Activated T-cell treated with anti-CD3 and anti-CD28 coated beads, Interleukin-2, amount 50 U/mL, for 72 hours (primary cell): ENCODE measurements around the gene AAMP. TPM values are rescaled to one million over a fixed set of nuclear protein-coding genes. Genes with fewer than 3 reads are reported as not detected.

Experiments used
- ATAC-seq, 2 donors: fragments of 150-1000 bp; cut with Tn5 transposase; replicated peaks in 1 of 2; 2 replicates each; pipeline ENCODE4 v1.10.0; 2021; ENCODE audit warnings: moderate library complexity in 2 of 2, mild to moderate bottlenecking in 1 of 2
- DNase-seq, 2 donors: peaks; one replicate each; pipeline ENCODE4 v3.0.0; 2021 to 2022; ENCODE audit warnings: mixed read lengths in 1 of 2
- H3K27ac Mint-ChIP-seq: one replicate; pipeline ENCODE4 v1.8.0; 2022; ENCODE audit warnings: mild to moderate bottlenecking, moderate library complexity, mixed read lengths
- H3K27me3 Mint-ChIP-seq: one replicate; pipeline ENCODE4 v1.8.0; 2022; ENCODE audit warnings: low read depth, mixed read lengths
- H3K36me3 Mint-ChIP-seq, 2 donors: one replicate each; pipeline ENCODE4 v1.8.0; 2022; ENCODE audit warnings: mixed read lengths in 2 of 2, mild to moderate bottlenecking in 1 of 2; ENCODE audit not compliant: insufficient read depth in 2 of 2
- H3K4me1 Mint-ChIP-seq: one replicate; pipeline ENCODE4 v1.8.0; 2022; ENCODE audit warnings: low read depth, mixed read lengths
- H3K4me3 Mint-ChIP-seq, 2 donors: one replicate each; pipeline ENCODE4 v1.8.0; 2022; ENCODE audit warnings: mild to moderate bottlenecking in 2 of 2, mixed read lengths in 2 of 2, moderate library complexity in 2 of 2
- H3K9me3 Mint-ChIP-seq, 2 donors: one replicate each; pipeline ENCODE4 v1.8.0; 2022; ENCODE audit warnings: mixed read lengths in 2 of 2
- total RNA-seq, 2 donors: library from RNA; stranded (reverse); gene quantifications; one replicate each; pipeline ENCODE4 v1.2.3, GENCODE V29; 2022

The AAMP gene
- total RNA-seq, 2 donors from 2014 or later: 51.7 to 63.0 TPM

DNA sequence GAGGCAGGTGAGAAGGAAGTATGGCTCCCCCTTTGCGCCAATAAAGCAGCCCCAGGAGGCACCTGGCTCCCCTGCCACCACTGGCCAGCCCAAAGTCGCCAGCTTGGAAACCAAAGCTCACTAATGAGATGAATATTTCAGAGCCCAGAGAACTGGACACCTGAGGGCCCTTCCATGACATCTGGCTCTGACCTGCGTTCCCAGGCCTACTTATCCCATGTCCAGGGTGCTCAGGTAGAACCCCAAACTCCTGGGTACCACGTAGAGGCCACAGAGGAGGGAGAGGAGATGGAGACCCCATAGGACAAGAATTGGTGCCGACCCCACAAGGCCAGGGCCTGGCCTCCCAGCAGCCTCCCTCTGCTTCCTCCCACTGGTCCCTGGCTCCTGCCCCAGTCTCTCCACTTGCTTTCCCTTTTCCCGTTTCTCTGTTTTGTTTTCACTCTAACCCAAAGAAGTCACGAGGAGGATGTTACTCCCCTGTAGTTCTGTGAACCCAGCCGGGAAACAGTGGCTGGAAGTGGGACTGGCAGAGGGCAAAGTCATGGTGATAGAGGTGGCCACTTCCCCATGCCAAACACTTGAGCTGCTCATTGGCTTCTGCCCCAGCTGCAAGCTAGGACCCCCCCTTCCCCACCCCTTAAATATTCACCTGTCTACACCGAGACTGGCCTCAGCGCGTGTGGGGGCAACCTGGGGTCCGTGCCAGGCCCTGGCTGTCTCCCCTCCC is 21.5 kb upstream of the AAMP start:
- H3K9me3 Mint-ChIP-seq: no peaks in the 10 kb centered on the region
- peak overlapping the region; percentile 78 to 87 for H3K4me3 Mint-ChIP-seq

DNA sequence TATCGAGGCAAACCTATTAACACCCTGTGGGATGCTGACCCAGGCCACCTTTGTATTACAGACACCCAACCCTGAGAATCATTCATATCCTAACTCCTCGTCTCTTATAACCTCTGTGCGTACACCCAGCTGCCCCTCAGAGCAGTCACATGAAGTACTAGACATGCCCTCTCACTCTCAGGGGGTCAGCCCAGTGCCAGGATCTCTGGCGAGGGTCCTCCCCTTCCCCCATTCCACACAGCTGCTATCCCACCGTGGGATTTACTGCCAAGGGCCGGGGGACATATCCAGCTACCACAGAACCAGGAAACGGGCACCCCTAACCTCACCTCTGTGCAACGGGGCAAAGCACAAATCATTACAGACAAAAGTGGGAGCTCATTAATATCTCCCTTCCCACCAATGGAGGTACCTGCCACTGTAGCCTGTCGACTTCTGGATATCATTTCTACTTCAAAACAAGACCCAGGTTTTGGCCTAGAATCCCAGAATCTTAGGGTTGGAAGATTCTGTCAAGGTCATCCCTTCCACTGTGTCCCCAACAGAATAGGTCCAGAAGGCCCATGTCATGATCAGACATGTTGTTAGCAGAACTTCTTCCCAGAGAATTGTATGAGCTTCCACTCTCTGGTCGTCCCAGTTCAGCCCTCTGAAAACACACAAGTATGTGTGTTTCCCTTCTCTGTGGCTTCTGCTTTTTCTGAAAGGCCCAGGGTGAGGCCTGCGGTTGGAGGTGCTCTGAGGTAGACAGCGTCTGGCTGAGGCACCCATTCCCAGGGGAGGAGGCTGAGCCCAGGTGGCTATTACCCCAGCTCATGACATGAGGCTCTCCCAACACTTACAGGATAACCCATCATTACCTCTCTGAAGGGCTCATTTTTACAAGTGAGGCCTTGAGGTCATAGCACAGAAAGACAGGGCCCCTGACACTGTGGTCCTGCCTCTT is 20.7 kb upstream of the AAMP start:
- H3K36me3 Mint-ChIP-seq: peaks cover 0 to 4% of the 10 kb centered on the region in 2 donors
- DNase-seq (peak; percentile 45 to 47), ATAC-seq (no peak)
- no peaks in the 10 kb centered on the region for H3K27me3 Mint-ChIP-seq
- H3K4me3 Mint-ChIP-seq: peak overlapping the region; percentile 78 to 87
- peak overlapping the region; percentile 94 for H3K27ac Mint-ChIP-seq
- no peaks in the 10 kb centered on the region for H3K9me3 Mint-ChIP-seq
- H3K4me1 Mint-ChIP-seq: peaks cover 78% of the 10 kb centered on the region

More for the DNA sequence above, 21.5 kb upstream of the AAMP start:
- H3K4me1 Mint-ChIP-seq: peaks cover 69% of the 10 kb centered on the region
- peaks cover 0 to 4% of the 10 kb centered on the region in 2 donors for H3K36me3 Mint-ChIP-seq
- H3K27me3 Mint-ChIP-seq: no peaks in the 10 kb centered on the region
- ATAC-seq: no peak
- H3K27ac Mint-ChIP-seq: peak overlapping the region; percentile 94
- DNase-seq: no peak

DNA sequence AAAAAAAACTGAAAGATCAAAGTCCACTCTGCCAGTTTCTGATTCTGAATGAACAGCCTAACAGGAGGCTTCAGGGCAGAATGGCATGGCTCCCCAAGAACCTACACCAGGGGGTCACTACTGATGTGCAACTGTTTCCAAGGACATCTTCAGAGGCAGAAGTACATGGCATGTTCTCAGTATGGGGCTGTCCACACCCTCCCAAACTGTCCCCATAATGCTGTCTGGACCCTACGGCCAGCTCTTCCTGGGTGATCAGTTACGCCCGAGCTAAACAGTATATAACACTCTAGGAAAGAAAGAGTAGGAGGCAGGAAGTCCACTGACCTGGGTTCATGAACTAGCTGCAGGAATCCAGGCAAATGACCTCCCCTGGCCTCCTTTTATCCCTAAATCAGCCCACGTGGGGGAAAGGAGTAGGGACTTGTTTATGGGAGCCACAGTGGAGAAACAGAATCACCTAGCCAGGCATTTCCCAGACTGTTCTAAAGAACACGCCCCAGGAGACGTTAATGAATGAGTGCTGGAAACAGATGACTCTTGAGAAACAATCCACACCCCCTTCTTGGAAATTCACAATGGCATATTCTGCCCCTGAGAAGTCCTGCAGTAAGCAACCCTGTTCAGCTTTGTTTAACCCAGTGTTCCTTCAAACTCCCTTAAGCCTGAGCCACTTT is 19.8 kb upstream of the AAMP start:
- peak overlapping the region; percentile 78 to 87 for H3K4me3 Mint-ChIP-seq
- peak overlapping the region; percentile 94 for H3K27ac Mint-ChIP-seq
- H3K36me3 Mint-ChIP-seq: peaks cover 0 to 4% of the 10 kb centered on the region in 2 donors
- no peaks in the 10 kb centered on the region for H3K27me3 Mint-ChIP-seq
- DNase-seq: no peak
- no peak for ATAC-seq
- H3K4me1 Mint-ChIP-seq: peaks cover 82% of the 10 kb centered on the region
- H3K9me3 Mint-ChIP-seq: no peaks in the 10 kb centered on the region

DNA sequence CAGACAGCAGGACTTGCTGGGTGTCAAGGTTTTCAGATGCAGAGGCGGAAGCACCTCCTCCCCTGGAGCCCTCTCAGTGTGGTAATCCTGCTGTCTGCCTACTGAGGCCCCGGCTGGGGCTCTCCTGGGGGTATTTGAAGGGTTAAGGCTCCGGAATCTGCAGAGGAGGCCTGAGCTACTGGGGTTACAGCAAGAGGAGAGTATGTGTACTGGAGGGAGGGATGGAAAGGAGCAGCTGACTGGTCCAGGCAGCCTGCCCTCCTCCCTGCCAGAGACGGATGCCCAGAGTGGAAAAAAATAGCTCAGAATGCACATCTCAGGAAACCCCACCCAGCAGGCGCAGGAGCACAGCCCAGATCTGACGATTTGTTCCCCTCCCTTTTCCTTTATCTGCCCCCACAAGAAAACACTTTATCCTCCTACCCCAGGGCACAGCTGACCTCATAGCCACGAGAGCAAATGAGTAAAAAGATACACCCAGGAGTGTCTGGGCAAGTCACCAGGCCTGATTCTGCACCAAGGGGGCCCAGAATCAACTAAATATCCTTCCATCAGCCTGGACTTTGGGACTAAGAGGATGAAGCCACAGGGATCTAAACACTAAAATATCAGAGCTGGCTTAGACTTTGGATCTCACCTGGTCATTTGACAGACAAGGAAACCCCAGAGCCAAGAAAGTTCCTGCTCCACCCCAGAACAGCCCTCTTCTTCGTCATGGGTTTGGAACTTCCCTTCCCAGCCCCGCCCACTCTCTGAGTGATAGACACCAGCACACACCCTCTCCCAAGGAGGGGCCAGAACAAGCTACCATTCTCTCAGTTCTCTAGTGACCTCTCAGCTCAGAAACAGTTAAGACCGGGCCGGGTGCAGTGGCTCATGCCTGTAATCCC is 16.9 kb upstream of the AAMP start:
- Mint-ChIP-seq H3K27ac (peak overlapping the region; percentile 96), H3K9me3 (no peaks in the 10 kb centered on the region), H3K36me3 (peaks cover 0 to 4% of the 10 kb centered on the region in 2 donors), H3K4me1 (peaks cover 95% of the 10 kb centered on the region), H3K27me3 (no peaks in the 10 kb centered on the region), H3K4me3 (peak overlapping the region; percentile 94 to 98)
- peak; percentile 84 for DNase-seq
- peak; percentile 75 to 76 for ATAC-seq

DNA sequence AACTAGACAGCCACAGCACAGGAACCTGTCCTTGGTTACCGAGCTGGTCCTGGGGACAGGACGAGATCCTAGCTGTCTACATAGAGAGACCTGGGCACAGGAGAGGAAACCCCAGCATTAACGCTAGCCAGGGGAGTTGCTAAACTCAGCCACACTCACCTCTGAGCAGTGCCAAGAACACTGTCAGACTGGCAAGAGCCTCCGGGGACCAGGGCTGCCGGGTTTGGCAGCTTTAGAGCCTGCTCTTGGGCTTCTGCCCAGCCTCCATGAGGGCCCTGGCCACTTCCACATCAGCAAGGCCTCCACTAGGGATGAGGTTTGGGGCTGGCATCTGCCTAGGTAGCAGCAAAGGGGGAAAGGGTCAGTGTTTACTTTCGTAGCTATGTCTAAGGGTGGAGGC is 15.7 kb upstream of the AAMP start:
- no peak for DNase-seq
- no peaks in the 10 kb centered on the region for H3K9me3 Mint-ChIP-seq
- peak overlapping the region; percentile 96 for H3K27ac Mint-ChIP-seq
- ATAC-seq: no peak
- H3K4me1 Mint-ChIP-seq: peaks cover 84% of the 10 kb centered on the region
- peaks cover 3 to 7% of the 10 kb centered on the region in 2 donors for H3K36me3 Mint-ChIP-seq
- no peaks in the 10 kb centered on the region for H3K27me3 Mint-ChIP-seq
- H3K4me3 Mint-ChIP-seq: peak overlapping the region; percentile 94 to 98

DNA sequence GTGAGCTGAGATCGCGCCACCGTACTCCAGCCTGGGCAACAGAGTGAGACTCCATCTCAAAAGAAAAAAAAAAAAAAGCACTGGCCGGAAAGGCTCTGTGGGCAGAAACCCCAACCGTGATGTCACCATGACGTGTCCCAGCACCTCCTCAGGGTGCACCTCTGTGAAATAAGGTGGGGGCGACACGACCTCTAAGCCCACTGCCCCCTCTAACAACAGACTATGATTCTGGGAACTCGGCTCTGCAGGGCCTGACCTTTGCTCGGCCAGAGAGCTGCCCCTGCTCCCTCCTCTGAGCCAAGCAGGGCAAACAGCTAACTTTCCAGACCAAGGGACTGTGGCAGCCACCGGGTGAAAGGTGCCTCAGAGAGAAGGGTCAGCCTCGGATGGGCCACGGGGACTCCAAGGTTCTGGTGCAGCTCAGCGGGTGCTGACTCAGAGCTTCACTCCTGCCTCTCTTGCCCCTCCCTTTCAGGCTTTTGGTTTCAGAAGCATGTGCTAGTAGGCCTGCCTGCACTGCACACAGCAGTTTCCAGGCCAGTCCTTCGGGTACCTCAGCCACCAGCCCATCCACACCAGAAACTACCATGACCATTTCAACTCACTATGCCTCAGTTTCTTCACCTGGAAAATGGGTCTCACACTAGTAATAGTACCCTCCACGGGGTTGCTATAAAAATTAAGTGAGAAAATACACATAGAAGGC is 14.3 kb upstream of the AAMP start:
- Mint-ChIP-seq H3K4me1 (peaks cover 71% of the 10 kb centered on the region), H3K27ac (peak overlapping the region; percentile 96), H3K27me3 (no peaks in the 10 kb centered on the region), H3K4me3 (peak overlapping the region; percentile 94 to 98), H3K9me3 (no peaks in the 10 kb centered on the region), H3K36me3 (peaks cover 3 to 11% of the 10 kb centered on the region in 2 donors)
- ATAC-seq (peak; percentile 48 to 67), DNase-seq (peak; percentile 74 to 77)

DNA sequence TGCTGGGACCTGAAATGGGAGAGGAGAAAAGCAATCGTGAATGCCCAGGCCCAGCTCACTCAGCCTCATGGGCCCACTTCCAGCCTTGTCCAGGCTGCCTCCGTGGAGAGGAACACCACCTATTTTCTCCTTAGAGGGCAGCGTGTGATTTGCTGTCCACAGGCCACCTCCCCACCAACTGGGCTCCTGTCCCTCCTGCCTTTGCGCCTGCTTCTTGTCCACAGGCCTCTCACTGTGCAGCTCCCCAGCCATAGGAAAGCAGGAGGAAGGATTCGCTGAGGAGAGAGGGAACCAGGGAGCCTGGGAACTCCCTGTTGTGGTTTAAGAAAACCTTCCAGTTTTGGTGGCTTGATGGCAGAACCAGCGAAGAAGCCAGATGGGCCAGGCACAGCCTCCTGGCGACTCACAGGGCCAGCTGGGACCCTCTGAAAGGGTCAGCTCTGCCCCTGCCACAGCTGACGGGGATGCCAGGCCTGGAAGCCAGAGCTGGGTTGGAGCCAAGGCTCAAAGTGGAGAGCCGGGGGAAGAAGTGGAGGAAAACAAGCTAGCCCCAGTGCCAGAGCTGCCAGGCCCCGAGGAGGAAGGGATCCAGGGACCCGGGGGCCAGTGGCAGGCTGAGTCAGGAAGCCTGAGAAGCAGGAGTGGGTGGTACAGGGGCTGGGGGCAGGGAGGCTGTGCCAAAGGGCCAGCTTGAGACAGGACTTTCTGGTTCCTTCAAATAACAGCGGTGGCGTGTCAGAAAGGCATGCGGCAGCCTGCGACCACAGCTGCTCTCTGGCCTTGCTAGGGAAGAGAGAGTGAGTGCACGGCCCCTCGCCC is 12.4 kb upstream of the AAMP start:
- peak overlapping the region; percentile 55 for H3K27ac Mint-ChIP-seq
- H3K4me1 Mint-ChIP-seq: peaks cover 52% of the 10 kb centered on the region
- H3K9me3 Mint-ChIP-seq: no peaks in the 10 kb centered on the region
- H3K4me3 Mint-ChIP-seq: no peak overlapping the region
- ATAC-seq: no peak
- H3K36me3 Mint-ChIP-seq: peaks cover 3 to 8% of the 10 kb centered on the region in 2 donors
- H3K27me3 Mint-ChIP-seq: no peaks in the 10 kb centered on the region
- no peak for DNase-seq

DNA sequence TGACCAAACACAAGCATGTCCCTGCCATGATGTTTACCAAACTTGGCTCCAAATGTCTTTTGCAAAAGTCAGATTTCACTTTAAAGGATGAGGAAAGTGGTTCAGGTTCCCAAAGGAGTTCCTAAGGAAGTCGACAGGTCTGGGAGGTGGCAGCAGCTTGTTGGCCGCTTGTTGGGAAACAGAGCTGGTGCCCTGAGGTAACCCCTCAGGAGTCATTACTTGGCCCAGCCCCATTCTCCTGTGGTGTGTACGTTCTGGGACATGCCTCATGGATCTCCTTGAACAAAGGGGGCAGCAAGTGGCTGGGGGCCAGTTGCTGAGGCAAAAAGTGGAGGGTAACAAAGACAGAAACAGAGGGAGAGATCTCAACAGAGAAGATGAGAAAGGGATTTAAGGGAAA is 11.5 kb upstream of the AAMP start:
- no peak overlapping the region for H3K4me3 Mint-ChIP-seq
- no peak for DNase-seq
- ATAC-seq: no peak
- no peaks in the 10 kb centered on the region for H3K27me3 Mint-ChIP-seq
- no peaks in the 10 kb centered on the region for H3K9me3 Mint-ChIP-seq
- peak overlapping the region; percentile 85 for H3K27ac Mint-ChIP-seq
- H3K36me3 Mint-ChIP-seq: peaks cover 3 to 14% of the 10 kb centered on the region in 2 donors
- peaks cover 43% of the 10 kb centered on the region for H3K4me1 Mint-ChIP-seq

DNA sequence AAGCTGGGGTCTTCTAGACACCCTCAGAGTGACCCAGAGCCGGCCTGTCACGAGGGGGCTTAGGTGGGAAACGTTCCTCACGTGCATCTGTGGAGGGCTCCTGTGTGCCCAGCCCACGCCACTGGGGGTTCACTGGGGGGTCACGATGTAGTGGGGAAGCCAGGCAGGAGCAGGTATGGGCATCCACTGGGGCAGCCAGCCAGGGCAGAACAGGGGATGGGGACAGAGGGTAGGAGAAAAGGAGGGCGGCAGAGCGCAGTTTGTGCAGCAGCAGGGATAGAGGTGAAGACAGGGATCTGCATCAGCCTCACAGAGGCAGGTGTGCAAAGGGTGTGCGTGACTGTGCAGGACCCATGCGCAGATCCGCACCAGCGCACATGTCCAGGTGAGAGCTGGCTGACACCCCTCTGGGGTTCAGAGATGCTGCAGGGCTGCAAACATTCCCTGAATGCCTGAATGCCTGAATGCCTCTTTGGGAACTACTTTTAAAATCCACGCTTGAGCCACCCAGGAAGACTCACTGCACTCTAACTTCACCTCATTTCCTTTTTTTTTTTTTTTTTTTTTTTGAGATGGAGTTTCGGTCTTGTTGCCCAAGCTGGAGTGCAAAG is 10.4 kb upstream of the AAMP start:
- peaks cover 32% of the 10 kb centered on the region for H3K4me1 Mint-ChIP-seq
- ATAC-seq (no peak), DNase-seq (no peak)
- peaks cover 3 to 15% of the 10 kb centered on the region in 2 donors for H3K36me3 Mint-ChIP-seq
- no peaks in the 10 kb centered on the region for H3K27me3 Mint-ChIP-seq
- no peak overlapping the region for H3K27ac Mint-ChIP-seq
- no peak overlapping the region for H3K4me3 Mint-ChIP-seq
- no peaks in the 10 kb centered on the region for H3K9me3 Mint-ChIP-seq

DNA sequence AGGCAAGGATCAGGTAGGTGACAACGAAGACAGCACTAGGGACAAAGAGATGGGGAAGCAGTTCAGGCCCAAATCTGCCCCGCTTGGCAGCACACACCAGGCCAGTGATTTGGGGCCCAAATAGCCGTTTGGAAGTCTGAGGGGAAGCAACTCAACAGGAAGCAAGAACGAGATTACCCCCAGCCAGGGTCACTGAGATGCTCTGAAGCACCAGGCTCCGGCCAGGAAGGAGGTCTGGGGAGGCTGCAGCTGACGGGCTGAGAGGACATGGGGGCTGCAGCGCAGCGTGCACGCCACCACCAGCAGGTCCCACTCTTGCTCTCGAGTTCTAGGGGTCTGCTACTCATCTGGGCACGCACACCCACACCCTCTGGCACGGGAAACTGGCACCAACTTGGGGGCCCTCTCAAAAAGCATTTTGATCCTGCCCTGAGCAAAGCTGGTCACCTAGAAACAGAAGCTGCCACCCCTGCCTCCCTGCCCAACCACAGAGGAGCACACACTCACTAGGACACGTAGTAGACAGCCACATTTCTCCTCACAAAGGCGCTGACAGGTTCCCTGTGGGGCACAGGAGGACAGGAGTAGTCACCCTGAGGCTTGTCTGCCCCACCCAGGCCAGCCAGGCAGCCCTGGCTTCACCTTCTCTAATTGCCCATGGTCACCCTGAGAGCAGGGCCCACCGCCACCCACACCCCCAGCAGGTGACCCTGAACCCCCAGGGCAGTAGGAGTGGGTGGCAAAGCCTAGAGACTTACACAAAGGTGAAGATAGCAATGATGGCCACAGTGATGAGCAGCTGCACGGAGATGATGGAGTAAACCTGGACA is 8.8 kb upstream of the AAMP start:
- no peak for DNase-seq
- no peaks in the 10 kb centered on the region for H3K9me3 Mint-ChIP-seq
- peaks cover 16% of the 10 kb centered on the region for H3K4me1 Mint-ChIP-seq
- no peak overlapping the region for H3K27ac Mint-ChIP-seq
- peaks cover 7 to 17% of the 10 kb centered on the region in 2 donors for H3K36me3 Mint-ChIP-seq
- no peak overlapping the region for H3K4me3 Mint-ChIP-seq
- no peaks in the 10 kb centered on the region for H3K27me3 Mint-ChIP-seq
- ATAC-seq: no peak
